A549 (cell line): ENCODE data around the gene TAL1. TPM values are rescaled to one million over a fixed set of nuclear protein-coding genes. Genes with fewer than 3 reads are reported as not detected.

Experiments used
- ATAC-seq, 2 experiments: fragments of 200-7000 bp in 1 of 2; fragments of >200 bp in 1 of 2; cut with Nextera tagmentation in 1 of 2; cut with Tn5 transposase in 1 of 2; 3 replicates each; pipeline versions ENCODE4 v1.8.0 to v1.9.1; 2018 to 2020; ENCODE audit warnings: mild to moderate bottlenecking in 1 of 2, moderate library complexity in 1 of 2
- CTCF ChIA-PET: fragments of 300-600 bp; sonication (Branson Sonifier 250); formaldehyde crosslinking; extraction: SDS; loops from one replicate; lab custom pipeline; 2021; ENCODE audit warnings: antibody characterized with exemption, inconsistent platforms; lab: Yijun Ruan, JAX
- POLR2A ChIA-PET: fragments of 350-600 bp; formaldehyde crosslinking; extraction: SDS; loops from one replicate; lab custom pipeline; 2021; ENCODE audit warnings: antibody characterized with exemption, inconsistent platforms; lab: Yijun Ruan, JAX
- DNase-seq, 2 experiments: peaks; one replicate each; pipeline versions ENCODE4 v3.0.0 to v3.0.0-alpha.2; 2011 to 2016; ENCODE audit warnings: low read depth in 1 of 2, low spot score in 1 of 2
- FAIRE-seq: peaks from 2 replicates; lab custom pipeline; 2011; peaks lifted over from hg19 to GRCh38; lab: Jason Lieb, UNC
- H3K27ac ChIP-seq, 2 experiments: fragments of >200 bp; sonication (Bioruptor Twin); formaldehyde crosslinking; 3 replicates each; pipeline ENCODE4 v1.5.1; 2016 to 2017
- H3K4me1 ChIP-seq: fragments of >200 bp; sonication (Bioruptor Twin); formaldehyde crosslinking; 3 replicates; pipeline ENCODE4 v1.6.1; 2016
- H3K4me2 ChIP-seq: fragments of >200 bp; sonication (Bioruptor Twin); formaldehyde crosslinking; 3 replicates; pipeline ENCODE4 v1.6.1; 2016
- H3K4me3 ChIP-seq: fragments of >200 bp; sonication (Bioruptor Twin); formaldehyde crosslinking; 3 replicates; pipeline ENCODE4 v1.5.1; 2016
- H3K9me3 ChIP-seq: fragments of >200 bp; sonication (Bioruptor Twin); formaldehyde crosslinking; 3 replicates; pipeline ENCODE4 v1.6.1; 2016
- BCL3 ChIP-seq: fragments of >200 bp; sonication (Bioruptor Twin); formaldehyde crosslinking; IDR thresholded peaks from 3 replicates; pipeline ENCODE4 v1.6.1; 2016
- BHLHE40 ChIP-seq: IDR thresholded peaks from 2 replicates; pipeline ENCODE4 v1.6.1; 2012; ENCODE audit warnings: low read depth, low read length, inconsistent platforms
- ELK1 ChIP-seq: fragments of 150-350 bp; IDR thresholded peaks from 2 replicates; pipeline ENCODE4 v1.6.1; 2014; ENCODE audit warnings: low read depth, mild to moderate bottlenecking, low read length
- EP300 ChIP-seq, 2 experiments: fragments of >200 bp; sonication (Bioruptor Twin); formaldehyde crosslinking; IDR thresholded peaks; 2 replicates in 1 of 2; 3 replicates in 1 of 2; pipeline ENCODE4 v1.6.1; 2016 to 2017
- ESRRA ChIP-seq: fragments of 150-350 bp; IDR thresholded peaks from 2 replicates; pipeline ENCODE4 v1.6.1; 2014; ENCODE audit warnings: mild to moderate bottlenecking, low read length, borderline replicate concordance
- FOSB ChIP-seq: fragments of 250-450 bp; sonication (Bioruptor Pico); IDR thresholded peaks from 2 replicates; pipeline ENCODE4 v1.5.0; 2020; ENCODE audit warnings: mild to moderate bottlenecking, moderate library complexity
- FOXS1 ChIP-seq: fragments of 250-450 bp; sonication (Bioruptor Pico); IDR thresholded peaks from 2 replicates; pipeline ENCODE4 v1.5.0; 2020; ENCODE audit warnings: mild to moderate bottlenecking, moderate library complexity
- HEYL ChIP-seq: fragments of 250-450 bp; sonication (Bioruptor Pico); IDR thresholded peaks from 2 replicates; pipeline ENCODE4 v1.8.0; 2021; ENCODE audit warnings: mild to moderate bottlenecking, moderate library complexity
- HMGXB4 ChIP-seq: fragments of 250-450 bp; sonication (Bioruptor Pico); IDR thresholded peaks from 2 replicates; pipeline ENCODE4 v1.5.0; 2021; ENCODE audit warnings: mild to moderate bottlenecking, moderate library complexity, borderline replicate concordance
- HOXB13 ChIP-seq: fragments of 250-450 bp; sonication (Bioruptor Pico); IDR thresholded peaks from 2 replicates; pipeline ENCODE4 v1.5.0; 2020; ENCODE audit warnings: low read depth, mild to moderate bottlenecking, moderate library complexity
- JUNB ChIP-seq: fragments of >200 bp; sonication (Bioruptor Twin); formaldehyde crosslinking; IDR thresholded peaks from 2 replicates; pipeline ENCODE4 v1.6.1; 2016
- MYC ChIP-seq: IDR thresholded peaks from 2 replicates; pipeline ENCODE4 v1.6.1; 2012; ENCODE audit warnings: mild to moderate bottlenecking, inconsistent platforms, low read length, improper control_type of control experiment, borderline replicate concordance
- NPAS2 ChIP-seq: fragments of 250-450 bp; sonication (Bioruptor Pico); IDR thresholded peaks from 2 replicates; pipeline ENCODE4 v1.8.0; 2022; ENCODE audit warnings: mild to moderate bottlenecking, moderate library complexity, borderline replicate concordance
- PBX3 ChIP-seq: IDR thresholded peaks from 2 replicates; pipeline ENCODE4 v1.6.1; 2012
- RARB ChIP-seq: fragments of 250-450 bp; sonication (Bioruptor Pico); IDR thresholded peaks from 2 replicates; pipeline ENCODE4 v1.8.0; 2021; ENCODE audit warnings: mild to moderate bottlenecking, moderate library complexity
- RNF2 ChIP-seq: fragments of 200-600 bp; sonication (generic); IDR thresholded peaks from 2 replicates; pipeline ENCODE4 v1.6.1; 2016; ENCODE audit warnings: low read depth, mild to moderate bottlenecking, antibody characterized with exemption, moderate library complexity, borderline replicate concordance
- SREBF2 ChIP-seq: fragments of 450-650 bp; IDR thresholded peaks from 2 replicates; pipeline ENCODE4 v1.6.1; 2014; ENCODE audit warnings: mild to moderate bottlenecking, moderate library complexity
- ZC3H11A ChIP-seq: fragments of 450-650 bp; IDR thresholded peaks from 2 replicates; pipeline ENCODE4 v1.6.1; 2014; ENCODE audit warnings: antibody characterized with exemption, mild to moderate bottlenecking
- ZFP36 ChIP-seq: fragments of 450-650 bp; IDR thresholded peaks from 2 replicates; pipeline ENCODE4 v1.6.1; 2014; ENCODE audit warnings: borderline replicate concordance; ENCODE audit not compliant: partially characterized antibody
- ZSCAN20 ChIP-seq: fragments of 250-450 bp; sonication (Bioruptor Pico); IDR thresholded peaks from 2 replicates; pipeline ENCODE4 v1.8.0; 2022; ENCODE audit warnings: mild to moderate bottlenecking, moderate library complexity
- WGBS: methylation state at CpG from one replicate; pipeline ENCODE4 v1.1.6; 2017; ENCODE audit errors: missing lambda C conversion rate; 5-methylcytosine and 5-hydroxymethylcytosine counted together
- polyA plus RNA-seq, 4 experiments: library from polyadenylated mRNA; depleted of rRNA in 3 of 4; stranded (reverse); fragments of >200 nt; fragmentation: RNase III in 1 of 4; extraction: RNeasy Plus Mini Kit Qiagen cat#74134 plus additional on column Dnase treatment in 1 of 4; gene quantifications; 2 replicates in 3 of 4; 3 replicates in 1 of 4; pipeline ENCODE4 v1.2.3, GENCODE V29; 2011 to 2017

Gene TAL1
- polyA plus RNA-seq, 2 of the 4 experiments (the other 2 are of a cell fraction): not detected

- TF ChIP-seq PBX3 (no peak), RNF2 (no peak), BCL3 (no peak), ZC3H11A (no peak), MYC (no peak), NPAS2 (no peak), BHLHE40 (no peak), HMGXB4 (CRISPR knock-in tag) (no peak), FOSB (CRISPR knock-in tag) (no peak), ZSCAN20 (CRISPR knock-in tag) (no peak), SREBF2 (no peak), HEYL (no peak), ELK1 (no peak), HOXB13 (CRISPR knock-in tag) (no peak)
- no peak for ATAC-seq
- no peaks in the 10 kb centered on the region for H3K4me1 ChIP-seq
- no peak overlapping the region for H3K4me2 ChIP-seq
- POLR2A ChIA-PET: no interaction called here
- no peak overlapping the region for H3K27ac ChIP-seq
- H3K9me3 ChIP-seq: no peaks in the 10 kb centered on the region
- CTCF ChIA-PET: interaction anchor here (1.2 kb wide), 1 partner anchor 22 kb away, joined by 3 read pairs; no protein-coding TSS in a partner anchor
- no peak overlapping the region for H3K4me3 ChIP-seq
- no peak for FAIRE-seq
- DNase-seq: no peak
- 41% methylated on average over 3 of the region's 3 CpGs for WGBS
Observed at GRCh38 chr1:47214549-47214948, 17.5 kb downstream of the TAL1 start.

GRCh38 chr1:47213230-47213963 is 18.6 kb downstream of the TAL1 start:
- CTCF ChIA-PET: interaction anchor here (1.0 to 3.3 kb wide), 4 partner anchors 19 to 49 kb away, joined by 3 to 14 read pairs (median 4); no protein-coding TSS in a partner anchor
- POLR2A ChIA-PET: no interaction called here

More at GRCh38 chr1:47213230-47213963, 18.6 kb downstream of the TAL1 start:
- Histone ChIP-seq H3K4me3 (no peak overlapping the region), H3K4me1 (no peaks in the 10 kb centered on the region), H3K9me3 (no peaks in the 10 kb centered on the region), H3K27ac (no peak overlapping the region), H3K4me2 (no peak overlapping the region)
- 72% methylated on average over 10 of the region's 11 CpGs for WGBS
- FAIRE-seq (no peak), DNase-seq (no peak), ATAC-seq (no peak)
- TF ChIP-seq FOXS1 (CRISPR knock-in tag): no peak
- TF ChIP-seq RARB (CRISPR knock-in tag): no peak
- TF ChIP-seq ESRRA: no peak
- TF ChIP-seq JUNB: no peak
- no peak for TF ChIP-seq EP300 (IDR thresholded peaks at IDR 0.05)
- no peak for TF ChIP-seq ZFP36
